ENCODE results near the gene NCDN. TPM values are rescaled to one million over a fixed set of nuclear protein-coding genes. Genes with fewer than 3 reads are reported as not detected.

NCDN gene
- total RNA-seq (2021) (35.6 to 39.2 TPM (median 38.2 TPM) in 3 replicates), Bru-seq, nascent RNA (percentile 78 among the genes with signal in this experiment)
- long read RNA-seq, experiment 1, transcript NCDN-202 (7 exons, 3,683 nt), result minor isoform, 21 of 248 reads
- long read RNA-seq, experiment 1, transcript NCDN-201 (8 exons, 3,433 nt), result major isoform, 110 of 248 reads
- long read RNA-seq, experiment 1, partial matches to known transcripts, result 29 of 248 reads
- long read RNA-seq, experiment 1, other reads (novel, unspliced or antisense), result 88 of 248 reads
- long read RNA-seq, experiment 2, transcript NCDN-201 (8 exons, 3,433 nt), result major isoform, 9 of 31 reads
- long read RNA-seq, experiment 2, partial matches to known transcripts, result 9 of 31 reads
- long read RNA-seq, experiment 2, other reads (novel, unspliced or antisense), result 12 of 31 reads
- long read RNA-seq, experiment 3, partial matches to known transcripts, result 0 of 4 reads
- long read RNA-seq, experiment 3, other reads (novel, unspliced or antisense), result 0 of 4 reads

- peaks cover 22% of the 10 kb centered on the region for H3K36me3 Mint-ChIP-seq
- peaks cover 41% of the 10 kb centered on the region for H3K4me1 Mint-ChIP-seq
- DNase-seq (ENCODE audit: low spot score) (peak; percentile 98), ATAC-seq (peak; percentile 80)
- H3K4me3 Mint-ChIP-seq, result peak within 1 kb of the TSS; percentile 98
- CTCF ChIA-PET, result interaction anchor here (0.6 to 1.5 kb wide), 7 partner anchors 9 to 589 kb away, joined by 3 to 6 read pairs (median 4); partner anchors contain the start of gene CLSPN
- no peaks in the 10 kb centered on the region for H3K9me3 Mint-ChIP-seq
- H3K27ac Mint-ChIP-seq, result peak within 1 kb of the TSS; percentile 96
- H3K27me3 Mint-ChIP-seq (ENCODE audit: low read depth), result no peaks in the 10 kb centered on the region
- POLR2A ChIA-PET, result interaction anchor here (0.5 to 1.9 kb wide), 5 partner anchors 15 to 278 kb away, joined by 3 to 9 read pairs (median 4); partner anchors contain the start of genes CLSPN and TFAP2E
- no peak; the same call in 1 of the 2 replicates for TF ChIP-seq JUN (CRISPR knock-in tag; IDR thresholded peaks at IDR 0.05)
- TF ChIP-seq RORB (CRISPR knock-in tag; IDR thresholded peaks at IDR 0.05), result no peak
- TF ChIP-seq GABPB1 (CRISPR knock-in tag; IDR thresholded peaks at IDR 0.05), result peak; percentile 65
- TF ChIP-seq NFYB (CRISPR knock-in tag; conservative IDR thresholded peaks at IDR 0.05; ENCODE audit: low read depth), result peak; percentile 100
- no peak for TF ChIP-seq TEAD4 (CRISPR knock-in tag; IDR thresholded peaks at IDR 0.05)
- no peak for TF ChIP-seq ATF1 (CRISPR knock-in tag; IDR thresholded peaks at IDR 0.05)
- no peak for TF ChIP-seq ESRRA (CRISPR knock-in tag; IDR thresholded peaks at IDR 0.05; ENCODE audit: borderline replicate concordance)
- TF ChIP-seq MAX (CRISPR knock-in tag; IDR thresholded peaks at IDR 0.05), result peak; percentile 87
- TF ChIP-seq AR (CRISPR knock-in tag; IDR thresholded peaks at IDR 0.05), result no peak
- TF ChIP-seq, protein P1, sequence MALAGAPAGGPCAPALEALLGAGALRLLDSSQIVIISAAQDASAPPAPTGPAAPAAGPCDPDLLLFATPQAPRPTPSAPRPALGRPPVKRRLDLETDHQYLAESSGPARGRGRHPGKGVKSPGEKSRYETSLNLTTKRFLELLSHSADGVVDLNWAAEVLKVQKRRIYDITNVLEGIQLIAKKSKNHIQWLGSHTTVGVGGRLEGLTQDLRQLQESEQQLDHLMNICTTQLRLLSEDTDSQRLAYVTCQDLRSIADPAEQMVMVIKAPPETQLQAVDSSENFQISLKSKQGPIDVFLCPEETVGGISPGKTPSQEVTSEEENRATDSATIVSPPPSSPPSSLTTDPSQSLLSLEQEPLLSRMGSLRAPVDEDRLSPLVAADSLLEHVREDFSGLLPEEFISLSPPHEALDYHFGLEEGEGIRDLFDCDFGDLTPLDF (CRISPR knock-in tag; IDR thresholded peaks at IDR 0.05), result no peak
- TF ChIP-seq, protein P2, sequence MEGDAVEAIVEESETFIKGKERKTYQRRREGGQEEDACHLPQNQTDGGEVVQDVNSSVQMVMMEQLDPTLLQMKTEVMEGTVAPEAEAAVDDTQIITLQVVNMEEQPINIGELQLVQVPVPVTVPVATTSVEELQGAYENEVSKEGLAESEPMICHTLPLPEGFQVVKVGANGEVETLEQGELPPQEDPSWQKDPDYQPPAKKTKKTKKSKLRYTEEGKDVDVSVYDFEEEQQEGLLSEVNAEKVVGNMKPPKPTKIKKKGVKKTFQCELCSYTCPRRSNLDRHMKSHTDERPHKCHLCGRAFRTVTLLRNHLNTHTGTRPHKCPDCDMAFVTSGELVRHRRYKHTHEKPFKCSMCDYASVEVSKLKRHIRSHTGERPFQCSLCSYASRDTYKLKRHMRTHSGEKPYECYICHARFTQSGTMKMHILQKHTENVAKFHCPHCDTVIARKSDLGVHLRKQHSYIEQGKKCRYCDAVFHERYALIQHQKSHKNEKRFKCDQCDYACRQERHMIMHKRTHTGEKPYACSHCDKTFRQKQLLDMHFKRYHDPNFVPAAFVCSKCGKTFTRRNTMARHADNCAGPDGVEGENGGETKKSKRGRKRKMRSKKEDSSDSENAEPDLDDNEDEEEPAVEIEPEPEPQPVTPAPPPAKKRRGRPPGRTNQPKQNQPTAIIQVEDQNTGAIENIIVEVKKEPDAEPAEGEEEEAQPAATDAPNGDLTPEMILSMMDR (IDR thresholded peaks at IDR 0.05), result no peak
- TF ChIP-seq, protein P3, sequence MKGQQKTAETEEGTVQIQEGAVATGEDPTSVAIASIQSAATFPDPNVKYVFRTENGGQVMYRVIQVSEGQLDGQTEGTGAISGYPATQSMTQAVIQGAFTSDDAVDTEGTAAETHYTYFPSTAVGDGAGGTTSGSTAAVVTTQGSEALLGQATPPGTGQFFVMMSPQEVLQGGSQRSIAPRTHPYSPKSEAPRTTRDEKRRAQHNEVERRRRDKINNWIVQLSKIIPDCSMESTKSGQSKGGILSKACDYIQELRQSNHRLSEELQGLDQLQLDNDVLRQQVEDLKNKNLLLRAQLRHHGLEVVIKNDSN (CRISPR knock-in tag; IDR thresholded peaks at IDR 0.05), result no peak
- TF ChIP-seq MYBL2 (CRISPR knock-in tag; IDR thresholded peaks at IDR 0.05), result peak; percentile 15; the same call in 1 of the 2 replicates
- TF ChIP-seq ZNF416 (CRISPR knock-in tag; IDR thresholded peaks at IDR 0.05), result no peak
- 0 out of 2 replicates have a peak, but pooled peaks have one; percentile 53 for TF ChIP-seq TP53 (CRISPR knock-in tag; IDR thresholded peaks at IDR 0.05)
- peak; percentile 91 for TF ChIP-seq SP1 (CRISPR knock-in tag; conservative IDR thresholded peaks at IDR 0.05)
- TF ChIP-seq ZNF281 (CRISPR knock-in tag; IDR thresholded peaks at IDR 0.05), result peak; percentile 85
- no peak for TF ChIP-seq ATF2 (CRISPR knock-in tag; IDR thresholded peaks at IDR 0.05; ENCODE audit: borderline replicate concordance, low read depth)
- TF ChIP-seq ZNF232 (CRISPR knock-in tag; IDR thresholded peaks at IDR 0.05), result peak; percentile 27; the same call in 1 of the 2 replicates
- peak; percentile 94 for TF ChIP-seq NR2C2 (CRISPR knock-in tag; IDR thresholded peaks at IDR 0.05)
- TF ChIP-seq FOXK1 (CRISPR knock-in tag; IDR thresholded peaks at IDR 0.05), result peak; percentile 43; the same call in 1 of the 2 replicates
Observed at GRCh38 chr1:35557611-35558373, at the start of gene NCDN. Gene NCDN, plus strand, starts transcription at chr1:35557799. Its CDS starts 392 bp downstream, at chr1:35558191.

Measured in WTC11 (cell line).